ENCODE measurements around the gene CCDC188.

CCDC188 gene

DNA sequence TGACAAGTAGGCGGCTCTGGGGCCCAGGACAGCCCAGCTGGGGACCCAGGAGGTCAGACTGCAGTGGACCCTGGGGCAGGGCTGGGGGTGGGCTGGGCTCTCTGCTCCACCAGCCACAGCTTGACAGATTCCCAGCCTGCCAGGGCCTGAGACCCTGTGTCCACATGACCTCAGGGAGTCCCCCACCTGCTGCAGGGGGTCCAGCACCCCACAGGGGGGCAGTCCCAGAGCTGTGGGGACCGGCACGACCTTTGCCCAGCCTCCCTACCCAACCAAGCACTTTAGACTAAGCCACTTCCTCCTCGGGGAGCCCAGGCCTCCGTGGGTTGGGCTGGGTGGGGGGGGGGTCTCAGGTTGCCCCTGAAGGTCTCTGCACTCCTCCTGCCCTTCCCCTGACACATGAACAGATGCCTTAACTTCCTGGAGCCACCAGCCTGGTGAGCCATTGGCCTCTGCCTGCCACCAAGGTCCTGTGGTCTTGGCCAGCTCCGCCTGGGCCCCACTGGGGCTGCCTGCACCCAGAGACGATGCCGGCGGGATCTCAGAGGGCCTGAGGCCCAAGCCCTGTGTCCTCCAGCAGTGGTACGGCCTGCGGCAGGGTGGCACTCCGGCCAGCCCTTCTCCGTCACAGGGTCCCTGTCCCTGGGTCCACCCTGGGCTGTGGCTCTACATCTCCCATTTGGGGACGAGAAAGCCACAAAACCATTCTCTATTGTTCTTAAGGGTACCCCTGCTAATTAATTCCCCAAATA lies 3.4 kb downstream of the CCDC188 start:
- DNase-seq (ENCODE audit: low spot score) = no peak

DNA sequence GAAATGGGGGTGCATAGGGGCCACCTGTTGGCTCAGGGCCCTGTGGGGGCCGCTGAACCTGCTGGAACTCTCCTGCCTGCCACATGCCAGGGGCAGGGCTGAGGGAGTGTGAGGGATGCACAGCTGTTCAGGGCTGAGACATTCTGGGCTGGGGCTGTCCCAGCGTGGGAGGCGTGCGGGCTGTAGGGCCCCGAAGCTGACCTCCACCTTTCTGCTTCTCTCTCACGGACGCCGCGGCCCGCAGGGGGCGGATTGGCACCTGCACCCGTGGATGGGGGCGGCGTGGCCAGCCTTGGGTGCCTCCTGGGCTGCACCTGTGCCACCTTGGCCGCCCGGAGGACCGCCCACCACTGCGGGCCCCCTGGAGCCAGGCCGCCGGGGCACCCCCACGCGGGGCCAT lies 4.1 kb downstream of the CCDC188 start:
- DNase-seq (ENCODE audit: low spot score) = no peak

DNA sequence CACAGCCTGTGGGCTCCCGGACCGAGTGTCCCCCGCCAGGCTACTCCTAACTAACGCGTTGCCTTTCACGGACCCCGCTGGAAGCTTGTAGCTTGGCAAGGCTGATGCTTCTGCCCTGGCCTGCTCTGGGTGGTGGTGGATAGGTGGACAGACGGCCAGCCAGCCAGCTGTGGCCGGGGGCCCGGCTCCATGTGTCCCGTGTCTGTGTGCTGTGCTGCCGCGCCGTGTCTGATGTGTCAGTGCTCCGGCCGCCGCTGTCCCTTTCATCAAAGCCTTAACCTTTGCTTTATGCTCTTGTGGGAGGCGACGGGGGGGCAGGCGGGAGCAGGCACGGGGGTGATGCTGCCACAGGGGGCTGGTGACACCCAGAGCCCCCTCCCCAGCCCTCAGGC lies 5.0 kb downstream of the CCDC188 start:
- no peak for DNase-seq (ENCODE audit: low spot score)

DNA sequence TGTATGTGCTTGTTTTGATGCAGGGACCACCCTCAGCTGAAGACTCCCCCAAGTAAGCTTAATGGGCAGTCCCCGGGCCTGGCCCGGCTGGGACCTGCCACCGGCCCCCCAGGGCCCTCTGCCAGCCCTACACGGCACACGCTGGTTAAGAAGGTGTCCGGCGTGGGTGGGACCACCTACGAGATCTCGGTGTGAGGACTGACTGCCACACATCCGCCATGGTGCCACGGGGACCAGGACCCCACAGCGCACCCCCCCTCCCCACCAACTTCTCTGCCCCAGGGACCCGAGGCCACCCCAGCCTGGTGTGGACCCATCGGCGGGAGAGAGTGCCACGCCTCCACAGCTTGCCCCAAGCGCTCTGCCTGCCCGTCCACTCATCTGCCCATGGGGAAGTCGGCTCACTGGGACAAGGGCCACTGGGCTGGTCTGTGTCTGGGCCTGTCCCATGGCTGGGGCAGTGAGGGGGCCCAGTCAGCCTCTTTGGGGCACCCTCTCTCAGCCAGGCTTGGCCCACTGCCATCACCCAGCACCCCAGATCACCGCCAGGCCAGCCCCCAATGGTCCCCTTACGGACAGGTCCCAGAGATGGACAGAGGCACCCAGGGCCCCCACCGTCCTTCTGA lies 5.5 kb downstream of the CCDC188 start:
- DNase-seq (ENCODE audit: low spot score) = no peak

DNA sequence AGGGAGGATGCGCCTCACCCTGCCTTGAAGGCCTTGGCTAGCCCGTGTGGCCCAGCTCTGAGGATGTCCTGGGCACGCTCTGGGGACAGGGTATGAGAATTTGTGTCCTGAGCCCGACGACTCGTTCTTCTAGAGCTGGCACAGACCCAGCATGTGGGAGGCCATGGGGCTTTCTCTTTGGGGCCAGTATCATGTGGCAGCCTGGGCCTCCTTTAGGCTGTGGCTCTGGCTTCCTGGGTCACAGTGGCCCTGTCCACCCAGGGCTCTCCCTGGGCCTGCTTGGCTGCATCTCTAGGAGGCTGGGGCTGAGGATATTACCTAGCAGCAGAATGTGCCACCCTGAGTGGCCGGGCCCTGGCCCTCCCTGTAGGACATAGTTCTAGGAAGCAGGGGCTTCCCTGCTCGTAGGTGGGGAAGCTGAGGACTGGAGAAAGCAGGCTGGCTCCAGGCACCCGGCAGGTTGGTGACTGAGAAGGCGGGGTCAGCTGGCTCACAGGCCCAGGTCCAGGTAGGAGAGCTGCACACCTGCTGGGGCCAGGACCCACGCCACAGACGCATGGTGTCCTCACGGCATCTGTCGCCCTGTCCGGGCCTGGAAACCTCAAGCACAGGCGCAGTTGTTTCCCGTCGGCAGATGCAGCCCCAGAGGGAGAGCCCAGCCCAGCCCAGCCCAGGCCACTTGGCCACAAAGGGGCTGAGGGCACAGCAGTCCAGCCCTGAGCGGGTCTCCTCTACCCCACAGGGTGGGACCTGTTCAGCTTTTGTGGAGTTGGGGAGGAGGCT lies 6.8 kb downstream of the CCDC188 start:
- DNase-seq (ENCODE audit: low spot score) = no peak

DNA sequence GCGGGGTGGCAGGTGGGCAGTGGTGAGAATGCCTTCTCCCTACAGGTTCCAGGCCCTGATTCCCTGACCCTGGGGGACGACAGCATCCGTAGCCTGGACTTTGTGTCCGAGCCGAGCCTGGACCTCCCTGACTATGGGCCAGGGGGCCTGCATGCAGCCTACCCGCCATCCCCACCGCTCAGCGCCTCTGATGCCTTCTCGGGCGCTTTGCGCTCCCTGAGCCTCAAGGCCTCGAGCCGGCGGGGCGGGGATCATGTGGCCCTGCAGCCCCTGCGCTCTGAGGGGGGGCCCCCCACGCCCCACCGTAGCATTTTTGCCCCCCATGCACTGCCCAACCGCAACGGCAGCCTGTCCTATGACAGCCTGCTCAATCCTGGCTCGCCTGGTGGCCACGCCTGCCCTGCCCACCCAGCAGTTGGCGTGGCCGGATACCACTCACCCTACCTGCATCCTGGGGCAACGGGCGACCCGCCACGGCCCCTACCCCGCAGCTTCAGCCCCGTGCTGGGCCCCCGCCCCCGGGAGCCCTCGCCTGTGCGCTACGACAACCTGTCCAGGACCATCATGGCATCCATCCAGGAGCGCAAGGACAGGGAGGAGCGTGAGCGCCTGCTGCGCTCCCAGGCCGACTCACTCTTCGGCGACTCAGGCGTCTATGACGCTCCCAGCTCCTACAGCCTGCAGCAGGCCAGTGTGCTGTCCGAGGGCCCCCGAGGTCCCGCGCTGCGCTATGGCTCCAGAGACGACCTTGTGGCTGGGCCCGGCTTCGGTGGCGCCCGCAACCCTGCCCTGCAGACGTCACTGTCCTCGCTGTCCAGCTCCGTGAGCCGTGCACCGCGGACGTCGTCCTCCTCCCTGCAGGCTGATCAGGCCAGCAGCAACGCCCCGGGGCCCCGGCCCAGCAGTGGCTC lies 7.9 kb downstream of the CCDC188 start:
- no peak for DNase-seq (ENCODE audit: low spot score)

DNA sequence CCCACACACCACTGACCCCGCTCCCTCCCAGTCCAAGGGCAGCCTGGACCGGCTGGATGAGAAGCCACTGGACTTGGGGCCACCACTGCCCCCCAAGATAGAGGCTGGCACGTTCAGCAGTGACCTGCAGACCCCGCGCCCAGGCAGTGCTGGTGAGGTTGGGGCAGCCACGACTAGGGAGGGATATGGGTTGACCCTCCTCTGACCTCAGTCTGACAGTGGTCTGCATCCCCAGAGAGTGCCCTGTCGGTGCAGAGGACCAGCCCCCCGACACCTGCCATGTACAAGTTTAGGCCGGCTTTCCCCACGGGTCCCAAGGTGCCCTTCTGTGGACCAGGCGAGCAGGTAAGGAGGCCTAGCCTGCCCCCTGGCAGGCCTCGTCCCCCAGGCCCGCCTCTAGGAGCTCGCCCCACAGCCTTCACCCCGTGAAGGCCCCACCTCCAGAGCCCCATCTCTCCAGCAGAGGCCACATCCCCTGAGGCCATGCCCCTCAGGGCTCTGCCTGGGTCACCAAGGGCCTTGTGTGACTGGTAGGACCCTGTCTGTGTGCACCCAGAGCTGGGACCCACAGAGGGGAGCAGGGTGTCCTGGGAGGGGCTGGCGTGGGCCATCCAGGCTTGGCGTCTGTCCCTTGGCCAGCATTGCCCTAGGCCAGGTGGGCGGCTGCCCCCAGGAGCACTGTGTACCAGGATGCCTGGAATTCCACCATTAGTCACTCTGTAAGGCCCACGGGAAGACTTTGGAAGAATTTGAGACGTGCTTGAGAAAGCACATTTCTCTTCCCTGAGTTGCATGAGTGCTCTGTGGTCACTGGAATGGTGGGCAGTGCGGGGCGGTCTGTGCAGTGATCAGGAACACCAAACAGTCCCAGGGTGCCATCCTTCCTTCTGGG lies 9.4 kb downstream of the CCDC188 start:
- peak; percentile 82 for DNase-seq (ENCODE audit: low spot score)

DNA sequence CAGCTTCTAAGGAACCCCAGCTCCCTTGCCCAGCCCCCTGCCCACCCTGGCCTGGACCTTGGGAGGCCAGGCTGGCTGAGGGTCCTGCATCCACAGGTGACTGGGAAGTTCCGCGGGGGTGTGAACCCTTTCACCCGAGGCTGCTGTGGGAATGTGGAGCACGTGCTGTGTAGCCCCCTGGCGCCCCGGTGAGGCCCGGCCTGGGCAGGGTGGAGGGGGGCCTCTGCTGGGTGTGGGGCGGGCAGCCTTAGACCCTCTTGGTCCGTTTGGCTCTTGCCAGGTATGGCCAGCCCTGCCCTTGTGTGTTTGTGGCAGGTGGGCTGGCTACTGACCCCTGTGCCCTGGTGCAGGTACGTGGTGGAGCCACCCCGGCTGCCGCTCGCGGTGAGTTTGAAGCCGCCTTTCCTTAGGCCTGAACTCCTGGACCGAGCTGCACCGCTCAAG lies 10.3 kb downstream of the CCDC188 start:
- no peak for DNase-seq (ENCODE audit: low spot score)

DNA sequence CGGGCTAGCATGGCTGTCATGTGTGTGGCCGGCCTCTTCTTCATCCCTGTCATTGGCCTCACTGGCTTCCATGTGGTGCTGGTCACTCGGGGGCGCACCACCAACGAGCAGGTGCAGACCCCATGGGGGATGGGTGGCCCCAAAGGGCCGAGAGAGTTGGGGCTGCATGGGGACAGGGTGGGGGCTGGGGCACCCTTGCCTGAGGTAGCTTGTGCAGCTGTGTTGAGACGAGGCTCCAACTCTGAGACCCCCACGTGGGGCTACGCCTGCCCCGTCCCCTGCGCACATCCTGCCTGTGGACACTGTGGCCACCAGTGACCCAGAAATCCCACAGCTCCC lies 10.8 kb downstream of the CCDC188 start:
- DNase-seq (ENCODE audit: low spot score) = no peak

DNA sequence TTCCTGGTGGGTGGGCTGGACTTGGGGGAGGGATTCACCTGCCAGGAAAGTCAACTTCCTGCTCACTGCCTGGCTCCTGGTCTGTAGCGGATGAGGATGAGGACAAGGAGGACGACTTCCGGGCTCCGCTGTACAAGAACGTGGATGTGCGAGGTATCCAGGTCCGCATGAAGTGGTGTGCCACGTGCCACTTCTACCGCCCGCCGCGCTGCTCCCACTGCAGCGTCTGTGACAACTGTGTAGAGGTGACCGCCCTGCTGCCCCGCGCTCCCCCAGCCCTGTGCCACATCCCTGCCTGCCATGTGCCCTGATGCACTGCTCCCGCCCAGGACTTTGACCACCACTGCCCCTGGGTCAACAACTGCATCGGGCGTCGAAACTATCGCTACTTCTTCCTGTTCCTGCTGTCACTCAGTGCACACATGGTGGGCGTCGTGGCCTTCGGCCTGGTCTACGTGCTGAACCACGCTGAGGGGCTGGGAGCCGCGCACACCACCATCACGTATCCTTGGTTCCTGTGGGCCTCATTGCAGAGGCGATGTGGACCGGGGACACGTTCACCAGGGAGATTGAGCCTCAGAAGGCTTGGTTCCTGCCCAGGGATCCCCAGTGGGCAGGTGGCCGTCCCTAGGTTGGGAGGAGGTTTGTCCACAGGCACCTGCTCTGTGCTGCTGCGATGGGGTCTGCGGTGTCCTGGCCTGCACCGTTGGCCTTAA lies 11.3 kb downstream of the CCDC188 start:
- DNase-seq (ENCODE audit: low spot score) = no peak

DNA sequence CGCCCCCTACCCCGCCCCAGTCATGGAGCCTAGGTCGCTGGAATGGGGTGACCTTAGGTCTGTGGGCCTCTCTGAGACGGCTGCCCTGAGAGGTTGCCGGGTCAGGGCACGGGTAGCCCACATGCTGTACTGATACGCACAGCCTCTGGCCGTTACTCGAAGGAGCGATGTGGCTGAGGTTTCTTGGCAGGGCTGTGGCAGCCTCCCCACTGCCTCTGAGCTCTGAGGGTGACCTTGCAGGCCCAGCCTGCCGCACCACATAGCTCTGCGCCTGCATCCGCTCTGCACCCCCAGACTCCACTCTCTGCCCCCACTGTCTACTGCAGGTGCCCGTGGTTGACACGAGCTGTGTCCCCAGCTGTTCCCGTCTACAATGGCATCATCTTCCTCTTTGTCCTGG lies 12.0 kb downstream of the CCDC188 start:
- DNase-seq (ENCODE audit: low spot score) = no peak

DNA sequence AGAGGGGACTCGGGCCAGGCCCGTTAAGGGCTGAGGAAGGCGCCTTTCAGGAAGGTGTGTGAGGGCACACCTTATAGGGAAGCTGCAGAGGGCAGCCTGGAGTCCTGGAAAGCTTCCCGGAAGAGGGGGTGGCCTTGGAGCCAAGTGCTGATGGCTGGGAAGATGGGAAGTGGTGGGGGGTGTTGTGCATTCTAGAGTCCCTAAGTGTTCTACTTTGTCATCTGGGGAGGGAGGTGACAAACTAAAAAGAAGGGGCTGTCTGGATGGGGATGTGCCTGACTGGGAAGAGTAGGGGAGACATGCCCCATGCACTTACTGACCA lies 12.5 kb downstream of the CCDC188 start:
- no peak for DNase-seq (ENCODE audit: low spot score)

DNA sequence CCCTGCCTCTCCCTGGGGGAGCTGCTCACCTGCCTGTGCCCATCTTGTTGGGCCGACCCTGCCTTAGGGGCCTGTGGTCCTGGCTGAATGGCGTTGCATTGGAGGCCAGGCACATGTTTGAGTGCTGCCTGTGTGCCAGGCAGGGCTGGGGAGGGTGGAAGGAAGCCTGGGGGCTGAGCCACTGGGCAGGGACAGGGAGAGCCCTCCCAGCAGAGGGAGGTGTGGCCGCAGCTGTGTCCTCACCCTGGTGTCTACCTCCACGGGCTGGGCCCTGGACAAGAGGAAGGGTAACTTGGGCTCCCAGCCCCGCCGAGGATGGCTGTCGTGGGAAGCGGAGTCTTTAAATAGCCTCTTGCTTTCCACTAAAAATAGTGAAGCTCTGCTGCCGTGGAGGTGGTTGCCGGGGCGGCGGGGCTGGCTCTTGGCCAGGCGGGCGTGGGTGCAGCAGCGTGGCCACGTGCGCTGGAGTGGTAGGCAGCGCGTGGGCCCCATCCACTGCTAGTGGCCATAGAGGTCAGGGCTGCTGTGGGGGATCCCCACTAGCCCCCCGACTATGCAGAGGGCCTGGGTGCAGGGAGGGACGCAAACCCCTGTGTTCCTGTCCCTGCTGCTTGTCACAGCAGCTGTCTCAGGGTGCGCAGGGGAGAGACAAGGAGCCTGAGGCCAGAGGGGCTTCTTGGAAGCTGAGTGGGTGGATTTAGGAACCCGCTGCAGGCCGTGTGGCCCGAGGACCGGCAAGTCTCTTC lies 13.0 kb downstream of the CCDC188 start:
- no peak for DNase-seq (ENCODE audit: low spot score)

DNA sequence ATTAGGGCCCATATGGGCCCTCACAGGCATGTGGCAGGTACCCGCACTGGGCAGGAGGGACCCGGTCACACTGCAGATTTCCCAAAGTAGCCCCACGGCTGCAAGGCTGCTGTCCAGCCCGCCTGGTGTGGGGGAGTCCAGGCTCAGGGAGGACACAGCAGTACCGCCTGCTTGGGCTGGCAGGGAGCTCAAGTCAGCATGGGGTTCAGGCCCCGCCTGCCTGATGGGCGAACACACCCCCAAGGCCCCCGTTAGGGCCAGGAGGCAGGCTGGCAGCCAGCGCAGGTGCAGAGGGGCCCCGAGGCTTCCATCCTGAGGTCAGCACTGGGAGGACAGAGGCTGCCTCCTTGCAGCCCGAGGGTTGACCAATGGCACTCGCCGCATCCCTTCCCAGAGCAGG lies 13.7 kb downstream of the CCDC188 start:
- DNase-seq (ENCODE audit: low spot score) = no peak

DNA sequence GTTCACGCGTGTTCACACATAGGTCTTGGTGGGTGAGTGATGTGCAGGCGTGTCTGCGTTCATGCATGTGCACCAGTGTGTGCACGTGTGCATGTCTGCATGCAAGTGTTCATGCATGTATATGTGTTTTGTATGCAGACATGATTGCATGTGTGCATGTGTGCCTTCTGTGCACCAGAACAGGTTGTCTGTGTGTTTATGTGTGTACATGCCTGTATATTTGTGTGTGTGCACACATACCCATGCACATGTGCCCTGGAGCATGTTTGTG lies 14.3 kb downstream of the CCDC188 start:
- no peak for DNase-seq (ENCODE audit: low spot score)

DNA sequence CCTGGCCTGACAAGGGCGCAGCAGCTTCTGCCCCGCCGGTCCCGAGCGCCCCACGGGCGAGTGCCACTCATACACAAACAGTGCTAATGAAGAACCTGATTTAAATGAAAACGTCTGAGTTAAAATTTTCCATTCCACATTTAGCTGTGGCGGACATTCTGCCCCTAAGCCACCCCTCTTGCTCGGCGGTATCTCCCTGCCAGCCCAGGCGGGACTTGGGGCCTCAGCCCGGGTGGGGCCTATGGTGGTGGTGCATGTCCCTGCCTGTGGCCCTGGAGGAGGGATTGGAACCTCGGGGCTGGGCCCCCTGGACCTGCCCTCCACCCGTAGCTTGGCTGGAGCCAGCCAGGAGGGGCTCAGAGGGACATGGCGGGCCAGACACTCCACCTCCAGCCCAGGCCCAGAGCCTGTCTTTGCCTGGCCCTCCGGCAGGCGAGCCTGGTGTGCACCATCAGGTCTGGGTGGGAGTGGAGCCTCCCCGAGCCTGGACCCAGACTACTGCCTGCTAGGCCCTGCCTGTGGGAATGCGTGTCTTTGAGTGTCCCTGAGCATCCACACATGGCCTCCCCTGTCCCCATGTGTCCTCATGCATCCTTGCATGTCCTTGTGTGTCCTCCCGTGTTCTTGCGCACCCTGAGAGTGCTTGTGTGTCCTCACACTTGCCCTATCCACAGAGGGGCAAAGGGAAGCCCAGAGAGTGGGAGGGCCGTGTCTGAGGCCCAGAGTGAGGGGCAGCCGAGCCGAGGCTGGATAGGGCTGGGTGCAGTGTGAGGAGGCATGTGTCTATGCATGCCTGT lies 14.9 kb downstream of the CCDC188 start:
- DNase-seq (ENCODE audit: low spot score) = no peak

DNA sequence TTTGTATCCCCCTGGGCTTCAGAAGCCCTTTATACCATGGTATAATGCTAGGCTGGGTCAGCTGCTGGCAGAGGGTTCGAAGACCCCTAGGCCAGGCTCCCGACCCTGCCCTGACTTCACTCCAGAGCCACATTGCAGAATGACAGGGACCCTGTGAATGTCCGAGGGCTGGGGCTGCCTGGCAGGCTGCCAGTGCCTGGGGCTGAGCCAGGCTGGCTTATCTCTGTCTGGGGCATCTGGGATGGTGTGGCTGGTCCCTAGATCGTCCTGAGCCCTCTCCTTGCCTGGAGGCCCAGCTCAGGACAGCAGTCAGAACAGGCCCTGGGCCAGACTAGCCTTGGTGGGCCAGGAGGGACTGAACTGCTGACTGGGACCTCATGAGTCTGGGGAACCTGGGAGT lies 15.6 kb downstream of the CCDC188 start:
- DNase-seq (ENCODE audit: low spot score) = no peak

DNA sequence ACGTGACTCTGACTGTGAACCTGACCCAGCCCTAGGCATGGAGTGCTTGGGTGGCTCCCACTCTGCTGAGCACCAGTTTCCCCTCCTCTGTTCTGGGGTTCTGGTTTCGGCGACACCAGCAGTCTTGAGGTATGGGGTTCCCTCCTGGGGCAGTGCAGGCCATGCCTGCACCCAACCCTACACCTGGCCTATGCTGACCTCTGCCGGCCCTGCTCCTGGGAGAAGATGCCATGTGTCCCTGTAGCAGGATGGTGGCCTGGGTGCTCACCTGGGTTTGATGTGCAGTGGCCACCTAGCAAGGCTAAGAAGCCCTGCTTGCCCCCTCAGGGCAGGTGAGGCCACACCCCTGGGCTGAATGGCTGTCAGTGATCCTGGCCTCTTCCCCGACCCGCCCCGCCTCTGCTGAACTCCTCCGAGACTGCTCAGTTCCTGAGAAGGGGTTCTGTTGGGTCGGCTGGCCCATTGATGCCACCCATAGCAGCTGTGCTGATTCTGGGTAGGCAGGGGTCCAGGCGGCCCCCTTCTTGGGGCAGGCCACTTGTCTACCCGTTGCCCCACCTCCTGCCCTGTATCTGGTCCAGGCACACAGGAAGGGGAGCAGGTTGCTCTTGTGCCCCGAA lies 16.8 kb downstream of the CCDC188 start:
- no peak for DNase-seq (ENCODE audit: low spot score)

DNA sequence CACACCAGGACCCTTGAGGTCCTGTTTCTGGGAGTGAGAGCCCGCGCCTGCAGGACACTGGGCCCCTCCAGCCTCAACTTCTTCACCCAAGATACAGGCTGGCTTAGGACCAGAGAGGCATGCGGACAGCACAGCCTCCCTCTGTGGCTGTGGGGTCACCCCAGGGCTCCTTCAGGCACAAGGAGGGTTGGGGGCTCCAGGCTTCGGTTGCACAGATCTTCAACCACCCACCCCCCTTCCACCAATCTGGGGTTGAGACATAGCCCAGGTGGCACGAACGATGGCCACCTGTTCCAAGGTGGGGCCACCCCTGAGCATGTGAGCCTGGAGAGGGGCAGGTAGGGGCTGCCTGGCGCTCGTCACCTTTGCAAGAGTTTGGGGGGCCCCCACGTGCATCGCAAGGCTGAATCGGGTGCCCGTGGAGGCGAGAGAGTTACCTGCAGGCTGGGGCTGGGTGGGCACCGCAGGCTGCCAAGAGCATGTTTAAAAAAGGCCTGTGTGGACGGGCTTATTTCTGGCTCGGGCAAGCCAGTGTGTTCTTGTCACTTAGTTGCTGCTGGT lies 18.1 kb downstream of the CCDC188 start:
- DNase-seq (ENCODE audit: low spot score) = no peak

Measured in AG08396 (cell line).